Activated naive CD4-positive, alpha-beta T cell (primary cell): ENCODE data around the gene CNNM4.
"Not testable (repeated sequence)": the region's sequence is repeated elsewhere in the genome, so short reads cannot be mapped to it uniquely, and the experiment has no call there.

Experiments used
- DNase-seq, 4 experiments: peaks; one replicate each; lab custom pipeline; 2025; lab: John Stamatoyannopoulos, UW

Gene CNNM4

DNA sequence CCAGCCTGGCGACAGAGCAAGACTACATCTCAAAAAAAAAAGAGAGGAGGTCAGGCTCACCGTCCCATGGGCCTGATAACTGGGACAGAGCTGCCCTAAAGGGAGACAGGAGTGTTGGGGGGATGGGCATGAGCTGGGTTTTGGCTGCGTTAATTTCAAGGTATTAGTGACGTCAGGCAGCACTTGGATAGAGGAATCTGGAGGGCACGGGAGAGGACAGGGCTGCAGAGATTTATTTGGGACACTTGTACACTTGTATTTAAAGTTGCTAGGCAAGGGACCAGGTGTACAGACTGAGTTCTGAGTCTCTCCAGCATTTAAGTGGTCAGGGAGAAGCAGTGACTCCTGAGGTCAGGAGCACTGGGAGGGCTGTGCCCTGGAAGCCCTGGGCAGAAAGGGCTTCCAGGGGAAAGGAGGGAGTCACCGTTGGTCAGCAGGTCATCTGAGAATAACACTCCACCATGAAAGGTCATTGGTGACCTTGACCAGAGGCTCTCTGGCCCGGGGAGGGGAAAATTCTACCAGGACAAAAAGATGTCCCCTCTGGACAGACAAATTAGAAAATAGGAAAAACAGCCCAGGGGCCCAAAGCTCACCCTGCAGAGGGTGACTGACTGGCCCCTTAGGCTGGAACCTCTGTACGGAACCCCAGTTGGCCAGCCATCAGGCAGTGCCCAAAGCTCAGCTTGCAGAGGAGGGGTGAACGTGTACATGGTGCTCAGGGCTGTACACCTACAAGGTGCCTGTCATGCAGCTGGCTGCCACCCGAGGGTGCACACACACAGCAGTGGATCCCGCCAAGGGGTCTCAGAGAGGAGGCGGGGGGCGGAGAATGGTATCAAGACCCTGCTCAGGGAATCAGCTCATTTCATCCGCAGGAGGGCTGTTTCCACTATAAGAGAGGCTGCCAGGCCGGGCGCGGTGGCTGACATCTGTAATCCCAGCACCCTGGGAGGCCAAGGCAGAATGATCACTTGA lies 32.4 kb downstream of the CNNM4 start:
- DNase-seq = no peak

GRCh38 chr2:96795076-96795475 lies 34.4 kb downstream of the CNNM4 start:
- no peak for DNase-seq

GRCh38 chr2:96796497-96796896 lies 35.8 kb downstream of the CNNM4 start:
- DNase-seq = not testable (repeated sequence)

DNA sequence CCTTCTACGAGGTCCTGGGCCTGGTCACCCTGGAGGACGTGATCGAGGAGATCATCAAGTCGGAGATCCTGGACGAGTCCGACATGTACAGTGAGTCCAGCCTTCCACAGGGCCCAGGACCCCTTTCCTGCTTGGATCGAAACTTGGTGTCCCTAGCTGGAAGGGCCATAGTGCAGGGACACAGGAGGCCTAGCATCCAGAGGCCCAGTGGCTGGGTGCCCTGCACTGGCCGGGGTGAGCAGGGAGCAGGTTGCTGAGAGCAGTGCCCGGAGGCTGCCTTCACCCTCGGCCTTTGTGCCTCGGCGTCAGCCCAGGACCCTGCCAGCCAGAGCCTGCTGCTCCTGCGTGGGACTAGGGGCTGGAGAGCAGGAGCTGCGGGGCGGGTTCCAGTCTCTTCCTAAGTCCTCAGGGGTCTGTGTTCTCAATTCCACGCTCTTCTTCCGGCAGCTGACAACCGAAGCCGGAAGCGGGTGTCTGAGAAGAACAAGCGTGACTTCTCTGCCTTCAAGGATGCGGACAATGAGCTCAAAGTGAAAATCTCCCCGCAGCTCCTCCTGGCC lies 36.4 kb downstream of the CNNM4 start:
- no peak for DNase-seq

DNA sequence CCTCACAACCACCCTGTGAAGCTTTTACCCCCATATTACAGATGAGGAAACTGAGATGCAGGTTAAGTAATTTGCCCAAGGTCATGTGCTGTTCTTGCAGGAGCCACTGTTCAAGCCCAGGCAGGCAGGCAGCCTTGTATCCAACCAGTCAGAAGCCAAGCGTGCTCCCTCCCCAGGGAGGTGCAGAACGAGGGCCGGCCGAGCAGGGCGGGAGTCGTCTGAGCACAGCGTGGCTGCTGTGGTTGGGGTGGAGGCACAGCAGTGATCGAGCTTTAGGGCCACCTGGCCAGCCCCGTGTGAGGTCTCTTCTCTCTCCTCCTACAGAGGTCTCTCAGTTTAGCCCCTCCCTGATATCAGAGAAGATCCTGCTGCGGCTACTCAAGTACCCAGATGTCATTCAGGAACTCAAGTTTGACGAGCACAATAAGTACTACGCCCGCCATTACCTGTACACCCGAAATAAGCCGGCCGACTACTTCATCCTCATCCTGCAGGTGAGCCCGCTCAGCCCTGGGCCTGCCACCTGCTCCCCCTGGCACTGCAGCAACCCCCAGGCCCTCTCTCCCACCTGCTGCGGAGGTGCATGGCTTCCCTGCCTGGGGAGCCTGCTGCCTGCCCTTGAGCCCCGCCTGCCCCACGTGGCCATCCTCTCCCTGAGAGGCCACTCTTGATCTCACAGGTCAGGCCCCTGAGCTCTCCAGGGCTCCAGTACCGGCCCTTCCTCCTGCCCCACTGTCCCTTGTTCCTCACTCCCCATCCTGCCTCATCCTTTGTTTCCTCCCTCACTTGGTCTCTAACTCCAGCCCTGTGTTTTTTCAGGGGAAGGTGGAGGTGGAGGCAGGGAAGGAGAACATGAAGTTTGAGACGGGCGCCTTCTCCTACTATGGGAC lies 38.3 kb downstream of the CNNM4 start:
- DNase-seq = no peak

DNA sequence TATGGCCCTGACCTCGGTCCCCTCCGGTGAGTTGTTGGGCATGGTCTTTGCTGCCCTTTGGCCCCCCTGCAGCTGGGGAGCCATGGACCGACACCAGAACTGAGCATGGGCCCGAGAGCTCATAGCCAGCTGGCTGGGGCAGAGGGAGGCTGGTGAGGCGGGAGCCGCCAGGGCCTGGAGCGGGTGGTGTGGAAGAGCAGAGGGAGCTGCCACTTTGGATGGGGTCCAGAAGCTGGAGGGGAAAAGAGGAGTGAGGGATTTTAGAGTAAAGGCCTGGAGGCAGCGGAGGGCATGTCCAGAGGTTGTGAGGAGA lies 38.9 kb downstream of the CNNM4 start:
- DNase-seq = no peak

DNA sequence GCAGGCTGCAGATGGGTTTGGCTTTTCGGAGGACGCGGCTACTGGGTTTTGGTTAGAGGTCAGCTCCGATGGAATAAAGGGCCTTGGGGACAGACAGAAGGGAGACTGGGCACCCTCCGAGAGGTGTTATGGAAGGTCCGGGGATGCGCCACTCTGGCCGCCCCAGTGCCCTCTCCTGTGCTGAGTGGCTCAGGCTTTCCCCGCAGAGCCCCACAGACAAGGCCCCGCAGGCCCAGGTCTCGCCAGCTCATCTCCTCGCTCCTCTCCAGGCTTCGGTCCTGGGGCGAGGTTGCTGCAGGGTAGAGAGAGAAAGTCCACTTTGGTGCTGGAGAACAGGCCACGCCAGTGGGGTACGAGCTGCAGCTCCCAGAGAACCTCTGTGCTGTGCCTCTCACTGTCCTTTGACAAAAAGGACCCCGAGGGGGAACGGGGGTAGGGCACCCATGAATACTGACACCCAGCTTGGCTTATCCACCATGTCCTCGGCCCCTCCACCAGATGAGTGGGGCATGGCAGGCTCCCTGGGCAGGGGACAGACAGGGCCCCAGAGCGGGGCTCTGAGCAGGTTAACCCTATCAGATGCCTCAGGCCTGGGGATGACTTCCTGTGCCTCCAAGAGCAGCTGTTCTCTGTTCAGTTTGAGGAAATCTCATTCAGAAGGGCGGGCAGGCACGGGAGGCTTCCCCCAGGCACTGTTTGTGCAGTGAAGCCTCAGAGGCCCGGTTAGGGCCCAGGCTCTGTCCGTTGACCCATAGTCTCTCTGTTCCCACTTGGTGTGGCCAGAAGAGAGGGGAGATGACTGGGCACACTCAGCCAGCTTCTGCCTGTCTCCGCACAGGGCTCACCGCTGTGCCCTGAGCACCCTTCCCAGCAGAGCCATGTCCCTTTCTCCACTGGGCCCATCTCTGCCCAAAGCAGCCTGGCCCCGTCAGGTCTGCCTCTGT lies 39.6 kb downstream of the CNNM4 start:
- no peak for DNase-seq

DNA sequence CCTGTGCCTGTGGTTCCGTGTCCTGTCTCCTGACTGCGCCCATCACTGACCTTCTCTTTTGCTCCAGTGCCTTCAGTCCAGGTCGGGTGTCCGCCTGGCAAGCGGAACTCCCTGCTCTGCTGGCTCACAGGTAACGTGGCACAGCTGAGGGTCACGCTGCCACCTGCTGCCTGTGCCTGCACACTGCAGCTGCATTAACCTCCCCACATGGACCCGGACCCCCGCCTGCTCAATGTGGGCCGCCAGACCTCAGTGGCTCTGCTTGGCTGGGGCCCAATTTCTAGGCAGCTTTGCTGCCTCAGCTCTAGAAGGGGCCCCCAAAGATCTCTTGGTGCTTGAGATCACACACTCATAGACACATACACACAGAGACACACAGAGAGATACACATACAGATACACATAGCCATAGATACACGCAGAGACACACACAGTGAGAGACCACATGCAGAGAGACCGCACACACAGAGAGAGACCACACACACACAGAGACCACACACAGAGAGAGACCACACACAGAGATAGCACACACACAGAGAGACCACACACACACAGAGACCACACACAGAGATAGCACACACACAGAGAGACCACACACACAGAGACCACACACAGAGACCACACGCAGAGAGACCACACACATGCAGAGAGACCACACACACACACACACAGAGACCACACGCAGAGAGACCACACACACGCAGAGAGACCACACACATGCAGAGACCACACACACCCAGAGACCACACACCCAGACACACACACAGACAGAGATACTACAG lies 40.5 kb downstream of the CNNM4 start:
- peak; percentile 41 to 67 (median 50) for DNase-seq

DNA sequence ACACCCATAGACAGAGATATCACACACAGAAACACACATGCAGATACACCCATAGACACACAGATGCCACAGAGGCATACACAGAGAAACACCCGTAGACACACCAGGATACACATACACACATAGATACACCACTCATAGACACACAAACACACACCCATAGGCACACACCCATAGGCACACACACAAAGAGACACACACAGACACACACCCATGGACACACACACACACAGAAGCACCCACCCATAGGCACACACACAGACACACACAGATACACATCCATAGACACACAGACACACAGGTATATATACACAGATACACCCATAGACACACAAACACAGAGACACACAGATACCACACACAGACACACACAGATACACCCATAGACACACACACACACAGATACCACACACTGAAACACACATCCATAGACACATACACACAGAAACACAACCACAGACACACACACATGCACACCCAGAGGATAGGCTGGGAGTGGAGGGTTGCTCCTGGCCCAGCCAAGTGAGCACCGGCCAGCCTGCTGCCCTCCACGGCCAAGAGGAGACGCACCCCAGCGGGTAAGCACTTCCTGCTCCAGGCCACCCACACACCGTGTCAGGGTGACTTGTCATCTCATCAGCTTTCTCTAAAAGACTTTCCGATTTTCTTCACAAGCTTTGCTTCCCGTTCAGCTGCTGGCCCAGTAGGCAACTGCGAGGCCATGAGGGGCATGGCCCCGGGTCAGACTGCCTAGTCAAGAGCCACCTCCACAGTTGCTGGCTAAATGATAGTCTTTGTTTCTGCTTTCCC lies 41.3 kb downstream of the CNNM4 start:
- no peak for DNase-seq

- no peak for DNase-seq
These were observed 42.0 kb downstream of the CNNM4 start for GRCh38 chr2:96802721-96803120.

DNA sequence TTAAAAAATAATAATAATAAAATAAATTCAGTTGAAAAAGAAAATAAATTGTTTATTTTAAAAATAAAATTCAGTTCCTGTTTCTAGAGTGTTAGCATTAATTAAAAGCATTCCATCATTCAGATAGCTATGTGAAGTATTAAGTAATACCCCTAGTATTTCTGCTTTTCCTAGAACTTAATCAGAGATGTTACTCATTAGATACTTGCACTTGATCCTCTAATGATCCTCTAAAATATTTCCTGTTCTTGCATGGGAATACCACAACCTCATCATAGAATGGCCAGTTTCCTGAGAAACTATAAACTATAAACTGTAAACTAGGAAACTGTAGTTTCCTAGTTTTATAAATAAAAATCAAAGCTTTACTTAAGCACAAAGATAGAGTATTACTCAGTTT lies 44.3 kb downstream of the CNNM4 start:
- no peak for DNase-seq

- DNase-seq = not testable (repeated sequence)
These were observed 45.2 kb downstream of the CNNM4 start for GRCh38 chr2:96805946-96806345.

GRCh38 chr2:96806468-96807126 lies 45.9 kb downstream of the CNNM4 start:
- peak in 2 of 4 experiments; percentile 22 to 41 for DNase-seq

- DNase-seq = no peak
These were observed 46.4 kb downstream of the CNNM4 start for GRCh38 chr2:96807127-96807471.

GRCh38 chr2:96808176-96808837 lies 47.6 kb downstream of the CNNM4 start:
- DNase-seq = no peak

DNA sequence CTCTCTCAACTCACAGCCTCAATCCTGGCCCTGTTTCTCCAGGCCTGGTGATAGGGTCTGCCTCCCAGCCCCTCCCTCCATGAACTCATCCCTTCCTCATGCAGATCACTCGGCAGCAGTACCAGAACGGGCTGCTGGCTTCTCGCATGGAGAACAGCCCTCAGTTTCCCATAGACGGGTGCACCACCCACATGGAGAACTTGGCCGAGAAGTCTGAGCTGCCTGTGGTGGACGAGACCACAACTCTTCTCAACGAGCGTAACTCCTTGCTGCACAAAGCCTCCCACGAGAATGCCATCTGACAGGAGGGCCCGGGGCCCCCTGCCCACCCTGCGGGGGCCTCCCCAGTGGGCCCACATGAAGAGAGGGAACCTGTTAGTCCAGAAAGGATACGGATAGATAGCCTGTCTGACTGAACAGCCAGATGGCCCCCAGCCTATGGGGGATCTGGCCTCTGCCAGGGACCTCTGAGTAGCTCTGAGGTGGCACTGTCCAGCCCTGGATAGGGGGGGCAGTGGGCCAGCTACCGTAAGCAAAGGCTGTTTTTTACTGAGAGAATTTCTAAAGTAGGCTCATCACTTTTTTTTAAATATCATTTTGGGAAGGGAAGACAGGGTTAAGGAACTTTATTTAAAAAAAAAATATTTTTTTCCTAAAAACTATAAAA lies 48.6 kb downstream of the CNNM4 start:
- no peak for DNase-seq

DNA sequence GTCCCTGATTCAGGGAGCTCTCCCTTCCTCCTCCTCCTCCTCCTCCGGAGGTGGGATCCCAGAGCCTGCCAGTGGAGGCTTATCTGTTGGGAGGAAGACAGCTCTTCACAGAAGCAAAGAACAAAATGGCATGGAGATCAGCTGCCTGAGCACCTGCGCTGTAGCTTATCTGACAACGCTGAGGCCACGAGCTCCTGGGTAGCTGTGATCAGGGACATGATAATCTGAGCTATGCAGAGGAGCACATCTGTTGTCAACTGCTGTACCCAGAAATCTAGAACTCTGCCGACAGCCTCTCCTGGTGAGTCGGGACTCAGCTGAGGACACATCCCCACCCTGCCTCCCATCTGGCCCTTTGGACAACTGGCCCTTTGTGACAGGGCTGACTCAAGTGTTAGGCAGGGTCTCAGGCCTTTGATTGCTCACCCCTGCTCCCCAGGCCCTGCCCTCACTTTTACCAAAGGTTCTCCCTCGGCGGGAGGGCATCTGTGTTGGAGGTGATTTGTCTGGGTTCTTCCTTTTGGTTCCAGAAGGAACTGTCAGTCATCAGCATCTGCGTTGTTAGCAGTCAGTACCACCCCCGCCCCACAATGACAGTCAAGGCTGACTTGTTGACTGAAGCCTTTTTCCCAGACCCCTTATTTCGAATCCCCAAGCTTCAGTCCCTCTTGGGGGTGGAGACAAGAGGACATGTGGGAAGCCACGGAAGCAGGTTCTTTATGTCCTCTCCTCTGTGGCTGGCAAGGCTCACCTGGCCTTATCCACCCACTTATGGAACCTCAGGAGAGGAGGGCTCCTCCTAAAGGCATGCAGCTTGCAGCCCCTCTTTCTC lies 49.5 kb downstream of the CNNM4 start:
- no peak for DNase-seq
